Measurements from ENCODE around the gene NDOR1.

NDOR1 gene

DNA sequence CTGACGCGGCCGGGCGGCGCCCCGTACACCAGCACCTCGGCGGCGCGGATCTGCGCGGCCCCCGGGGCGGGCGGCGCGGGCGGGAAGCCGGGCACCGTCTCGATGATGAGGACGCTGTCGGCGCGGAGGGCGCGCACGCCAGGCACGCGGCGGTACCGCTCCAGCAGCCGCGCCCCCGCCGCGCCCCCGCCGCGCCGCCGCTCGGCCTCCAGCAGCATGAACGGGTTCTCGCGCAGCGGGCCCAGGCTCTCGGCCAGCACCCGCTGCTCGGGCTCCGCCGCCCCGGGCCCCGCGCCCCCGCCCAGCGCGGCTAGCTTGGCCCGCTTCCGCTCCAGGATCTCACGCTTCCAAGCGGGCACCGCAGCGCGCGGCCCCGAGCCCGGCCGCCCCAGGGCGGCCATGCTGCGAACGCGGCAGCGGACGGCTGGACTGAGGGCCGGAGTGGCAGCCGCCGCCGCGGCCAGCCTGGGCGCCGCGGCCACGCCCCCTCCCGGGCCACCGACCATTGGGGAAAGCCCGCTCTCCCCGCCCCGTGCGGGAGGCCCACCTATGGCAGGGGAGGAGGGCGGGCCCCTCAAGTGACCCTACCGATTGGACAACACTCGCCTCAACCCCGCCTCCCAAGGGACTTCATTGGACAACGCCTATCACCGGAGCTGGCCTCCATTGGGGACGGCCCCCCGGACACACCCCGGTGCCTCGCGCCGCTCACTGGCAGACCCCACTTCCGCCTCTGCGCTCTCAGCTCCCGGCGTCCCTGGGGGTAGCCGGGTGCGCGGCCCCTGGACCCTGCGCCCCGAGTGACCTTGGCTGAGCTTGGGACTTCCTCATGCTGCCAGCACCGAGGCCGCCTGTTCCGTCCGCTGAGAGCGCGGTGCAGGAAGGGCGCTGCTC is 4.9 kb upstream of the NDOR1 start, which contains the start of gene TPRN:
TPRN (minus strand) TSS at position 431 of the 894 bp plus-strand sequence; CDS start at position 401, 30 bp downstream.
- ChIA-PET CTCF (interaction anchor here (0.6 to 2.6 kb wide), 4 partner anchors 26 to 306 kb away, joined by 3 to 10 read pairs (median 3); partner anchors contain the start of gene RNF224), POLR2A (ENCODE audit: low non-redundant PET) (interaction anchor here (0.5 to 0.9 kb wide), 6 partner anchors 22 to 85 kb away, joined by 3 read pairs; partner anchors contain the start of genes RNF208 and RNF224)
- peak within 1 kb of the TSS; percentile 99 for H3K27ac ChIP-seq
- TF ChIP-seq, protein P1, sequence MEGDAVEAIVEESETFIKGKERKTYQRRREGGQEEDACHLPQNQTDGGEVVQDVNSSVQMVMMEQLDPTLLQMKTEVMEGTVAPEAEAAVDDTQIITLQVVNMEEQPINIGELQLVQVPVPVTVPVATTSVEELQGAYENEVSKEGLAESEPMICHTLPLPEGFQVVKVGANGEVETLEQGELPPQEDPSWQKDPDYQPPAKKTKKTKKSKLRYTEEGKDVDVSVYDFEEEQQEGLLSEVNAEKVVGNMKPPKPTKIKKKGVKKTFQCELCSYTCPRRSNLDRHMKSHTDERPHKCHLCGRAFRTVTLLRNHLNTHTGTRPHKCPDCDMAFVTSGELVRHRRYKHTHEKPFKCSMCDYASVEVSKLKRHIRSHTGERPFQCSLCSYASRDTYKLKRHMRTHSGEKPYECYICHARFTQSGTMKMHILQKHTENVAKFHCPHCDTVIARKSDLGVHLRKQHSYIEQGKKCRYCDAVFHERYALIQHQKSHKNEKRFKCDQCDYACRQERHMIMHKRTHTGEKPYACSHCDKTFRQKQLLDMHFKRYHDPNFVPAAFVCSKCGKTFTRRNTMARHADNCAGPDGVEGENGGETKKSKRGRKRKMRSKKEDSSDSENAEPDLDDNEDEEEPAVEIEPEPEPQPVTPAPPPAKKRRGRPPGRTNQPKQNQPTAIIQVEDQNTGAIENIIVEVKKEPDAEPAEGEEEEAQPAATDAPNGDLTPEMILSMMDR (conservative IDR thresholded peaks at IDR 0.05; ENCODE audit: low read depth) = no peak
- DNase-seq (ENCODE audit: low spot score) = peak; percentile 100

DNA sequence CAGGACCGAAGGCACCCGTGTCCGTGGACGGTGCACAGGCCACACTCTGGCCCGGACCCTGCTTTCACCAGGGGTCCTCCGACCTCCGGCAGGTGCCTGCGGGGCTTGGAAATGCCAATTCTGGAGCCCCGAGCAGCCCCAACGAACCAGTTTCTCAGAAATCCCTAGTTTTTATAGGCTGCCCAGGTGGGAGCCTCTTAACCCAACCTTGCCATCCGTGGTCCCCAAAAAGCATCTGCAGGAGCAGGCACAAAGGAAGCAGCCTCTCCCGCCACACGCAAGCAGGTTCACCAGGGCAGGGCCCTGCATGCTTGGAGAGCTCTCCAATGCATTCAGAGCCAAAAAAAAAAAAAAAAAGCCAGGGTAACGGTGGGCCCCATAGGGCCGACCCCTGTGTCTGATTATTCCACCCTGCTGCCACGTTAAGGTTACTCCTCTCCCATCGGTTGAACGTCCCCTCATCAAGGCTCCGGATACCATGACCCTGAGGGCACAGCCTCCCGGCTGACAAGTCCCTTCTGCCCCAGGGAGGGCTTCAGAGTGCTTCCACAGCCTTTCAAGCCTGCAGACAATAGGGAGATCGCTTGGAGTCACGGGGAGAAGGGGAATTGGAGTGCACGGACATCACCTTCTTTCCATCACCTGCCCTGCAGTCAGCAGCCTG is 4.2 kb upstream of the NDOR1 start:
- no peak for DNase-seq (ENCODE audit: low spot score)
- TF ChIP-seq, protein P1 (conservative IDR thresholded peaks at IDR 0.05; ENCODE audit: low read depth) = no peak
- peak overlapping the region; percentile 99 for H3K27ac ChIP-seq
- POLR2A ChIA-PET (ENCODE audit: low non-redundant PET) = interaction anchor here (0.6 to 0.9 kb wide), 4 partner anchors 21 to 86 kb away, joined by 3 read pairs; partner anchors contain the start of gene RNF208
- CTCF ChIA-PET = interaction anchor here (0.6 to 2.6 kb wide), 7 partner anchors 26 to 939 kb away, joined by 3 to 10 read pairs (median 3); partner anchors contain the start of gene RNF224

- ChIA-PET CTCF (interaction anchor here (1.1 to 2.6 kb wide), 3 partner anchors 24 to 33 kb away, joined by 3 to 10 read pairs (median 10); partner anchors contain the start of gene RNF224), POLR2A (ENCODE audit: low non-redundant PET) (no interaction called here)
- peak overlapping the region; percentile 99 for H3K27ac ChIP-seq
- TF ChIP-seq, protein P1 (conservative IDR thresholded peaks at IDR 0.05; ENCODE audit: low read depth) = no peak
- no peak for DNase-seq (ENCODE audit: low spot score)
These were observed 2.5 kb upstream of the NDOR1 start for GRCh38 chr9:137202966-137203365.

DNA sequence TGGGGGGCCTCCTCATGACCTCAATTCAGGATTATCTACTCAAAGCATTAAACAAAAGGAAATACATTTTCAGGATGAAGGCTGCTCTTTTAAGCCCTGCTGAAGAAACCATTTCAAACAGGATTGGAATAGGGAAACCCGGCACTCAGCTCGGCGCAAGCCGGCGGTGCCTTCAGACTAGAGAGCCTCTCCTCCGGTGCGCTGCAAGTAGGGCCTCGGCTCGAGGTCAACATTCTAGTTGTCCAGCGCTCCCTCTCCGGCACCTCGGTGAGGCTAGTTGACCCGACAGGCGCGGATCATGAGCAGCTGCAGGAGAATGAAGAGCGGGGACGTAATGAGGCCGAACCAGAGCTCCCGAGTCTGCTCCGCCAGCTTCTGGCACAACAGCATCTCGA is 772 bp upstream of the NDOR1 start:
- DNase-seq (ENCODE audit: low spot score) = no peak
- TF ChIP-seq, protein P1 (conservative IDR thresholded peaks at IDR 0.05; ENCODE audit: low read depth) = no peak
- ChIA-PET CTCF (interaction anchor here (1.6 to 2.5 kb wide), 3 partner anchors 15 to 22 kb away, joined by 3 to 10 read pairs (median 5); partner anchors contain the start of gene RNF224), POLR2A (ENCODE audit: low non-redundant PET) (interaction anchor here (0.6 to 1.2 kb wide), 6 partner anchors 10 to 158 kb away, joined by 3 to 4 read pairs (median 3); partner anchors contain the start of genes NPDC1 and SSNA1)
- peak overlapping the region; percentile 80 for H3K27ac ChIP-seq

- DNase-seq (ENCODE audit: low spot score) = no peak
- H3K27ac ChIP-seq = peak overlapping the region; percentile 80
- CTCF ChIA-PET = interaction anchor here (0.6 to 1.2 kb wide), 3 partner anchors 18 to 45 kb away, joined by 4 to 6 read pairs (median 5); partner anchors contain the start of gene CYSRT1
- POLR2A ChIA-PET (ENCODE audit: low non-redundant PET) = interaction anchor here (1.3 kb wide), 1 partner anchor 17 kb away, joined by 5 read pairs; no protein-coding TSS in a partner anchor
- TF ChIP-seq, protein P1 (conservative IDR thresholded peaks at IDR 0.05; ENCODE audit: low read depth) = no peak
These were observed 1.1 kb downstream of the NDOR1 start for GRCh38 chr9:137206602-137207001.

GRCh38 chr9:137211532-137211931 is 6.0 kb downstream of the NDOR1 start:
- H3K27ac ChIP-seq = peak overlapping the region; percentile 82
- ChIA-PET POLR2A (ENCODE audit: low non-redundant PET) (no interaction called here), CTCF (interaction anchor here (2.1 kb wide), 1 partner anchor 25 kb away, joined by 8 read pairs; no protein-coding TSS in a partner anchor)
- TF ChIP-seq, protein P1 (conservative IDR thresholded peaks at IDR 0.05; ENCODE audit: low read depth) = no peak
- no peak for DNase-seq (ENCODE audit: low spot score)
